GM10266 (cell line): ENCODE results near the gene BMPR1A.
"Not testable (repeated sequence)": the region's sequence is repeated elsewhere in the genome, so short reads cannot be mapped to it uniquely, and the experiment has no call there.

Source experiments
- DNase-seq: peaks from one replicate; pipeline ENCODE4 v3.0.0; 2012; ENCODE audit errors: extremely low spot score
- CTCF ChIP-seq: IDR thresholded peaks from 2 replicates; pipeline ENCODE4 v1.5.1; 2012; ENCODE audit warnings: mild to moderate bottlenecking, low read depth; ENCODE audit not compliant: control insufficient read depth, insufficient read depth; ENCODE audit errors: missing control alignments

The BMPR1A gene

GRCh38 chr10:86931872-86932271 is 175.5 kb downstream of the BMPR1A start:
- DNase-seq, result no peak
- no peak for TF ChIP-seq CTCF

- TF ChIP-seq CTCF, result no peak
- DNase-seq, result no peak
Observed at GRCh38 chr10:86932674-86933073, 176.3 kb downstream of the BMPR1A start.

- not testable (repeated sequence) for DNase-seq
Observed at GRCh38 chr10:86934162-86934711, 177.8 kb downstream of the BMPR1A start.

- no peak for TF ChIP-seq CTCF
- DNase-seq, result no peak
Observed at GRCh38 chr10:86936661-86937501, 180.5 kb downstream of the BMPR1A start.

GRCh38 chr10:86937502-86938154 is 181.2 kb downstream of the BMPR1A start:
- TF ChIP-seq CTCF, result no peak
- DNase-seq, result no peak

- no peak for DNase-seq
- TF ChIP-seq CTCF, result no peak
Observed at GRCh38 chr10:86938260-86938659, 181.8 kb downstream of the BMPR1A start.

GRCh38 chr10:86940076-86940475 is 183.7 kb downstream of the BMPR1A start:
- DNase-seq, result not testable (repeated sequence)

GRCh38 chr10:86940677-86941076 is 184.3 kb downstream of the BMPR1A start:
- peak; percentile 4 for DNase-seq
- TF ChIP-seq CTCF, result no peak
